ENCODE measurements around the gene EYA4. TPM values are rescaled to one million over a fixed set of nuclear protein-coding genes. Genes with fewer than 3 reads are reported as not detected.

The EYA4 gene
- total RNA-seq, 1 experiment from 2014 or later, result 0.24 TPM

DNA sequence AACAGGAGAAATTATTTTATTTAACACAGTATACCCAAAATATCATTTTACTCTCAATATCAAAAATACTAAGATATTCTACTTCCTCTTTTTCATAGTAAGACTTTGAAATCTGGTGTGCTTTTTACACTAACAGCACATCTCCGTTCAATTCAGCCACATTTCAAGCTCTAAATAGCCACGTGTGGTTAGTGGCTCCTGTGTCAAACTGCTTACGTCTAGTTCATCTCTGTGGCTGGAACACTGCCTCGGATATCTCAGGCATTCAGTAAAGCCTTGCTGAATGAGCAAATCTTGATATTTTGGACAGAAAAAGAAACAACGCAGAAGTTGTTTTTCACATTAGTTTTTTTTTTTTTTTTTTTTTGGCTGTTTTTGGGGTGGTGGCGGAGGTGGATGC lies 136.1 kb downstream of the EYA4 start:
- H3K27me3 Mint-ChIP-seq (ENCODE audit: low read depth), result no peaks in the 10 kb centered on the region
- H3K27ac Mint-ChIP-seq, result no peak overlapping the region
- ATAC-seq (no peak), DNase-seq (ENCODE audit: low spot score) (no peak)
- no peaks in the 10 kb centered on the region for H3K4me1 Mint-ChIP-seq
- no peaks in the 10 kb centered on the region for H3K36me3 Mint-ChIP-seq
- no peak overlapping the region for H3K4me3 Mint-ChIP-seq
- H3K9me3 Mint-ChIP-seq, result no peaks in the 10 kb centered on the region
- TF ChIP-seq ATF6 (CRISPR knock-in tag; IDR thresholded peaks at IDR 0.05), result no peak
- TF ChIP-seq NR3C1 (CRISPR knock-in tag; conservative IDR thresholded peaks at IDR 0.05; ENCODE audit: low read depth), result no peak
- no peak for TF ChIP-seq FOXJ3 (CRISPR knock-in tag; IDR thresholded peaks at IDR 0.05; ENCODE audit: borderline replicate concordance)
- TF ChIP-seq ZNF219 (CRISPR knock-in tag; IDR thresholded peaks at IDR 0.05; ENCODE audit: borderline replicate concordance), result no peak
- TF ChIP-seq OVOL2 (CRISPR knock-in tag; IDR thresholded peaks at IDR 0.05; ENCODE audit: borderline replicate concordance), result no peak
- TF ChIP-seq HMGXB4 (CRISPR knock-in tag; IDR thresholded peaks at IDR 0.05), result no peak
- no peak for TF ChIP-seq NFYB (CRISPR knock-in tag; conservative IDR thresholded peaks at IDR 0.05; ENCODE audit: low read depth)
- no peak for TF ChIP-seq MLX (CRISPR knock-in tag; IDR thresholded peaks at IDR 0.05)
- no peak for TF ChIP-seq NFE2L1 (CRISPR knock-in tag; IDR thresholded peaks at IDR 0.05)
- TF ChIP-seq, protein P1, sequence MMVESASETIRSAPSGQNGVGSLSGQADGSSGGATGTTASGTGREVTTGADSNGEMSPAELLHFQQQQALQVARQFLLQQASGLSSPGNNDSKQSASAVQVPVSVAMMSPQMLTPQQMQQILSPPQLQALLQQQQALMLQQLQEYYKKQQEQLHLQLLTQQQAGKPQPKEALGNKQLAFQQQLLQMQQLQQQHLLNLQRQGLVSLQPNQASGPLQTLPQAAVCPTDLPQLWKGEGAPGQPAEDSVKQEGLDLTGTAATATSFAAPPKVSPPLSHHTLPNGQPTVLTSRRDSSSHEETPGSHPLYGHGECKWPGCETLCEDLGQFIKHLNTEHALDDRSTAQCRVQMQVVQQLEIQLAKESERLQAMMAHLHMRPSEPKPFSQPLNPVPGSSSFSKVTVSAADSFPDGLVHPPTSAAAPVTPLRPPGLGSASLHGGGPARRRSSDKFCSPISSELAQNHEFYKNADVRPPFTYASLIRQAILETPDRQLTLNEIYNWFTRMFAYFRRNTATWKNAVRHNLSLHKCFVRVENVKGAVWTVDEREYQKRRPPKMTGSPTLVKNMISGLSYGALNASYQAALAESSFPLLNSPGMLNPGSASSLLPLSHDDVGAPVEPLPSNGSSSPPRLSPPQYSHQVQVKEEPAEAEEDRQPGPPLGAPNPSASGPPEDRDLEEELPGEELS (CRISPR knock-in tag; IDR thresholded peaks at IDR 0.05), result no peak
- TF ChIP-seq, protein P2, sequence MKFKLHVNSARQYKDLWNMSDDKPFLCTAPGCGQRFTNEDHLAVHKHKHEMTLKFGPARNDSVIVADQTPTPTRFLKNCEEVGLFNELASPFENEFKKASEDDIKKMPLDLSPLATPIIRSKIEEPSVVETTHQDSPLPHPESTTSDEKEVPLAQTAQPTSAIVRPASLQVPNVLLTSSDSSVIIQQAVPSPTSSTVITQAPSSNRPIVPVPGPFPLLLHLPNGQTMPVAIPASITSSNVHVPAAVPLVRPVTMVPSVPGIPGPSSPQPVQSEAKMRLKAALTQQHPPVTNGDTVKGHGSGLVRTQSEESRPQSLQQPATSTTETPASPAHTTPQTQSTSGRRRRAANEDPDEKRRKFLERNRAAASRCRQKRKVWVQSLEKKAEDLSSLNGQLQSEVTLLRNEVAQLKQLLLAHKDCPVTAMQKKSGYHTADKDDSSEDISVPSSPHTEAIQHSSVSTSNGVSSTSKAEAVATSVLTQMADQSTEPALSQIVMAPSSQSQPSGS (CRISPR knock-in tag; IDR thresholded peaks at IDR 0.05; ENCODE audit: borderline replicate concordance, low read depth), result no peak
- no peak for TF ChIP-seq GRHL2 (CRISPR knock-in tag; IDR thresholded peaks at IDR 0.05; ENCODE audit: insufficient replicate concordance, severe bottlenecking)
- TF ChIP-seq CTCF (IDR thresholded peaks at IDR 0.05), result no peak
- TF ChIP-seq ATF1 (CRISPR knock-in tag; IDR thresholded peaks at IDR 0.05), result no peak
- no peak for TF ChIP-seq FOXK1 (CRISPR knock-in tag; IDR thresholded peaks at IDR 0.05)
- TF ChIP-seq TEAD4 (CRISPR knock-in tag; IDR thresholded peaks at IDR 0.05), result no peak
- TF ChIP-seq, protein P3, sequence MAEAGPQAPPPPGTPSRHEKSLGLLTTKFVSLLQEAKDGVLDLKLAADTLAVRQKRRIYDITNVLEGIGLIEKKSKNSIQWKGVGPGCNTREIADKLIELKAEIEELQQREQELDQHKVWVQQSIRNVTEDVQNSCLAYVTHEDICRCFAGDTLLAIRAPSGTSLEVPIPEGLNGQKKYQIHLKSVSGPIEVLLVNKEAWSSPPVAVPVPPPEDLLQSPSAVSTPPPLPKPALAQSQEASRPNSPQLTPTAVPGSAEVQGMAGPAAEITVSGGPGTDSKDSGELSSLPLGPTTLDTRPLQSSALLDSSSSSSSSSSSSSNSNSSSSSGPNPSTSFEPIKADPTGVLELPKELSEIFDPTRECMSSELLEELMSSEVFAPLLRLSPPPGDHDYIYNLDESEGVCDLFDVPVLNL (CRISPR knock-in tag; IDR thresholded peaks at IDR 0.05; ENCODE audit: borderline replicate concordance, low read depth), result no peak
- CTCF ChIA-PET, result interaction anchor here (0.7 kb wide), 1 partner anchor 138 kb away, joined by 3 read pairs; no protein-coding TSS in a partner anchor
- POLR2A ChIA-PET, result no interaction called here
